Fibroblast of skin of left quadriceps (primary cell): ENCODE results near the gene CPNE5.

Experiments used
- DNase-seq, 2 experiments: peaks; one replicate each; pipeline ENCODE4 v3.0.0-alpha.2; 2013; ENCODE audit warnings: low read depth in 2 of 2

Gene CPNE5

DNA sequence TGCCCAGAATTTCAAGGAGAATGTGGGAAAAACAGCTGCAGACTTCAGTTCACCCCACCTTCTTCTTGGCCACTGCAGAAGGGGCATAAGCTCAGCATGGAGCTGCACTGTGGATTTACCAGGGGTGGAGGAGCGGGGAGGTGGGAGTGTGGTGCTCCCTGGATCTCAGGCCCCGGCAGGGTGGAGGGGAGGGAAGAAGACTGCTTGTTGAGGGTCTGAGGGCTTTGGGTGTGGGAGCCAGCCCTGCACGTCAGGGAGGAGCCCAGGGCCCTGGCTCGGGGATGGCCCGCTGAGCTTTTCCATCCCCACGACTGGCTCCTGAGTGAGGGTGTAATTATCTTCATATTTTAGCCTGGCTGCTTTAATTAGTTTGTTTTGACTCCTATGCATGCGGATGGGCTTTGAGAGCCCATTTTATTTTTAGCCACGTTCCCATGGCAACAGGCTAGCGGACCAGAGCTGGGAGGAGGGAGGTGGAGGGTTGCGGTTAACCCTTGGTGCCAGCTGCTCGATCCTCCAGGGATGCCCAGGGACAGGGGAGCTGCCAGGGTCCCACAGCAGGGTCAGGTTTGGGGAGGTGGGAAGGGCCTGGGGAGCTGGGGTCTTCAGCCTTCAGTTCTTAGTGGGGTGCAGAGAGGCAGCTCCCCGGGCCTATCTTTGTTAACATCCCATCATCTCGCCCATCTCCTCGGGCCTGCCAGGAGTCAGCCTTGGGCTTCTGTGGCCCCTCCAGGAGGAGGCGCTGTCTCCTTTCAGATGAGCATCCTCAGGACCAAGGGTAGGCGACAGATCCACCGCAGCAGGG, 73.4 kb downstream of the CPNE5 start:
- DNase-seq: peak; percentile 58 to 64

DNA sequence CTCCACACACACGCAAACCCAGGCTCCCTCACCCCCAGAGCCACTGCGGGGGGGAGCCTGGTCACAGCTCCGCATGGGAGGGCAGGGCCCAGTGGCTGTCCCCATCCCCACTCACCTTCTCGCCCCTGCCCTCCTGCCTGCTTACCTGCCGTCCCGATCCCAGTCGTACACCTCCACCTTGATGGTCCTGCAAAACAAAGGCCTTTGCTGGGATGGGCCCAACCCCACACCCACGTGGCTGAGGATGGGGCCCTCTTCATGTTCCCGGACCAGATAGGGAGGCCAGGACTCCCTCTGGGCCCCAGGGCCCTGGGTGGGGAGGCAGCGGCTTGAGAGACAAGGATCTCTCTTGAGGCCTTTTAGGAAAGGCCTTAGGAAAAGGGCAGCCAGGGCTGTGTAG, 74.1 kb downstream of the CPNE5 start:
- DNase-seq: no peak

- no peak for DNase-seq
Observed at GRCh38 chr6:36762123-36762522, 77.1 kb downstream of the CPNE5 start.

GRCh38 chr6:36760685-36761435, 78.4 kb downstream of the CPNE5 start:
- DNase-seq: no peak

GRCh38 chr6:36759148-36759759, 80.0 kb downstream of the CPNE5 start:
- peak; percentile 34 to 35 for DNase-seq

GRCh38 chr6:36758516-36759147, 80.6 kb downstream of the CPNE5 start:
- no peak for DNase-seq

GRCh38 chr6:36757943-36758508, 81.2 kb downstream of the CPNE5 start:
- no peak for DNase-seq

DNA sequence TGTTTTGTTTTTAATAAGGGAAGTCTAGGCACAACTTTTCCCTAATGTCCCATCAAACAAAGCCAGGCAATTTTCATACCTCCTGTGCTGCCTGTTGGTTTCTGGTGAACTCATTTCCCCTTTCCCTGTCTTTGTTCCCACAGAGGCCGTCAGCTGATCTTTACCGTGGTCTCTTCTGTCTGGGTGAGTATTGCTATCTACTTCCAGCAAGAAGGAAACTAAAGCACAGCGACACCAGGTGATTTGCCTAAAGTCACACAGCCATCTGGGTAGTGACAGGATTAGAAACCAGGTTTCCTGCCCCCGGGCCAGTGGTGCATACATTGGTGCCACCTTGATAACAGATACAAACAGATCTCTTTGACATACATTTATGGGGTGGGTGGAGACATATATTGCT, 82.0 kb downstream of the CPNE5 start:
- no peak for DNase-seq

- DNase-seq: no peak
Observed at GRCh38 chr6:36756786-36757185, 82.5 kb downstream of the CPNE5 start.

DNA sequence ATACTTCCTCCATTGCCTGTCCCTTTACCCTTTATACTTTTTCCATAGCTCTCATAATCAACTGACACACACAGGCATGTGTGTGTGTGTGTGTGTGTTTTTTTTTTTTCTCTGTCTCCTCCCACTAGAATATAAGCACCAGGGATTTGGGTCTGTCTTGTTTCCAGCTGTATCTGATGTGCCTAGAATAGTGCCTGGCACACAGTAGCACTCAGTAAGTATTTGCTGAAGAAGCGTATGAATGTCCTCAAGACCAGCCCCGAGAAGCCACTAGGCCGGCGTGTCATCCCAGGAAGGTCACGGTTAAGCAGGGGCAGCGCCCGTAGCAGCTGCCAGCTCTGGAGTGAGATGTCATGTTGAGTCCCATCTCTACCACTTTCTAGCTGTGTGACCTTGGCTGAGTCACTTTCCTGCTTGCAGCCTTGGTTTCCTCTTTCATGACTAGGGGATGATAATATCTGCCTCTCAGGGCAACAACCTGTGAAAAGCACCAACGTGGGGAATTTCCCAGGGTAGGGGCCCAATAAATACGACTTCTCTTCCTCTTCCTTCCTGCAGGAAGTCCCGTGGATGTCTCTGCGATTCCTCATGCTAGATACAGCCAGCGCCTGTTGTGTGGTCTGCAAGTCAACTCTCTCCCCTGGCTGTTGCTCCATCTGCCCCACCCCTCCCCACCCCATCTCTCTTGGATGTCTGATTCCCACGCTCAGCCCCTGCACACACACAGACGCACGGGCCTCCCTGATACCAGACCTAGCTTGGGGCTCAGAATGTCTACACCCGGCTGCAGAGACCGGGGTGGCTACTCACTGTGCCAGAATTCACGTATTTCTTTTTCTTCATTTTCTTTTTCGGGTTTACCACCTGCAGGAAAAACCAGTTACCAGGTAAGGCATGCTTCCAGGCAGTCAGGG, 83.6 kb downstream of the CPNE5 start:
- no peak for DNase-seq

DNA sequence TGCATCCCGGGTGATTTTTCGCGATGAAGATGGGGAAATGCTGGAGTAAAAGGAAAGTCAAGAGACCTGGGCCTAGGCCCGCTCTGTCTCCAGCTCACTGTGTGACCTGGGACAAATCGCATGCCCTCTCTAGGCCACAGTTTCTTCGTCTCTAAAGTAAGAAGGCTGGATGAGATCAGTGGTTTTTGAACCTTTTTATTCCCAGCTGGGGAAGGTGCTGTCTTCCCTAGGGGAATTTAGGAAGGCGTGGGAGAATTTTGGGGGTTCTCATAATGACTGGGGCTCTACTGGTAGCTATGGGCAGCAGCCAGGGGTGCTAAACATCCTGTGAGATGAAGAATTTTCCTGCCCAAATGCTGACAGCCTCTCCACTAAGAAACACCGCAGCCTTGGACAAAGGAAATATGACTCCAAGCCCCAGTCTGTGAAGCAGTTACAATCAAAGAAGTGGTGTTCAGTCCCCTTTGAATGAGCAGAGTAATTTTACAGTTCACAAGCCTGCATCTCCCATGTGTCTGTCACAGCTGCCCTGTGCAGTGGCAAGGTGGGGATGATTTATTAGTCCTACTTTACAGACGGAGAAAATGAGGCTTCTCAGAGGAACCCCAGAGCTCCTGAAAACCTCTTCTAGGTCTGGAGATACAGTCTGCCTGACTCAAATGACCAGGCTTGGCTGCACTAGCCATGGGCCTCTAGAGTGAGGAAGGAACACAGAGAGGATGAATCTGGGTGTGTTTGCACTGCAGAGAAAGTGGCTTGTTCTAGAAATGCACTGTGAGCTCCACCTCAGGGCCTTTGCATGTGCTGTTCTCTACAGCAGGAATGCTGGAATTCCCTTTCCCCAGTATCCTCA, 84.4 kb downstream of the CPNE5 start:
- DNase-seq: no peak

DNA sequence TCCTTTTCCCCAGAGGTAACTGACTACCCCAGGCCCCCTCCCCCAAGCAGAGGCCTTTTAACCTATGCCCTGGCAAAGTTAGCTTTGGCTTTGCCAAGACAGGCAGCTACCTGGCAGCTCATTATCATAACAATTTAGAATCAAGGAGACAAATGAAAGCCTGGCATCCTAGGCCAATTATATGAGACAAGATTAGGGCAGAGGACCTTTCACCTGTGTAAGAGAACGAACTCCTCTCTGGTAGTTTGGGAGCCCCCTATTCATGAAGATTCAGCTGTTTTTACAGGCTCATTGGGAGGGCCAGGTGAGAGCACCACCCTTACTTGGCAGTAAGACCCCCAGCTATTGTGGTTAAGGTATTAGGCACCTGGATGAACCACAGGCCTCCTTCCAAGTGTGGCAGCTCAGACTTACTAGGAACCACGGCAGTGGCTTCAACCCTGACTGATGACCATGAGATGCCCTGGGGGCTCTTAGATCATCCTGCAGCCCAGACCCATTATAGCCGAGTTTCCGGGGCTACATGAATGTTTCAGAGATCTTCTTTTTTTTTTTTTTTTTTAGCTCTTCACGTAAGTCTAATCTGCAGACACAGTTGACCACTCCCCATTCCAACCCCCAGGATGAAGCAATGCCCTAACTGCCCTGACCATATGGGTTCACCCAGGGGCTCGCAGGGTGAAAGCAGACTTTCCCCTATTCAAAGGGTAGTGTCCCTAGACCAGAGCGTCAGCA, 85.4 kb downstream of the CPNE5 start:
- no peak for DNase-seq

- no peak for DNase-seq
Observed at GRCh38 chr6:36752886-36753506, 86.2 kb downstream of the CPNE5 start.

DNA sequence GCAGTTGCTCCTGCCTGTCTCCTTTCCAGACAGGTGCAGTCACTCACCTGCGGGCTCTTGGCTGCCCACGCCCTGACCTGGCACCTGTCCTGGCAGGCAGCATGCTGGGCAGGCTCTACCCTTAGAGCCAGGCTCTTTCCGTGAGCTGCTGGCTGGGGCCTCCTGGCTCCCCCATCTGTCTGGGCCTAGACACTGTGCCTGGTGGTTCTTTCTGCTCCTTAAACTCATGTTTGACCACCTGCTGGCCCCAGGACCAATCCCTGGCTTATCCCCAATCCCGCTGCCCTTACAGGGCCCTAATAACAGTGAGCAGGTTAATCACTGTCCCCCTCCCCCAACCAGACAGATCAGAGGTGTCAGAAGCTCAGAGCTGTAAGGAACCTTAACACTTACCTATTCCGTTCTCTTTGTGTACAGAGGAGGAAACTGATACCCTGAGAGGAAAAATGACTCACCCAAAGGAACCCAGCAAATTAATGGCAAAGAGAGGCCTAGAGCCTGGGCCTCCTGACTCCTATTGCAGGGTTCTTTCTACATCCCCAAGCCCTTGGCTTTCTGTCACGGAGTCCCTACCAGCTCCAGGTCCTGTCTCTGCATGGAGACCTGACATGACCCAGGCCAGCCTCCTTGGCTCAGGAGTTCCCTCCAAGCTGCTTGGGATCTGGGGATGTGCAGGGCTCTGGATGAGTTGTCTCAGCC, 86.9 kb downstream of the CPNE5 start:
- DNase-seq: no peak

- DNase-seq: no peak
Observed at GRCh38 chr6:36751833-36752186, 87.4 kb downstream of the CPNE5 start.

DNA sequence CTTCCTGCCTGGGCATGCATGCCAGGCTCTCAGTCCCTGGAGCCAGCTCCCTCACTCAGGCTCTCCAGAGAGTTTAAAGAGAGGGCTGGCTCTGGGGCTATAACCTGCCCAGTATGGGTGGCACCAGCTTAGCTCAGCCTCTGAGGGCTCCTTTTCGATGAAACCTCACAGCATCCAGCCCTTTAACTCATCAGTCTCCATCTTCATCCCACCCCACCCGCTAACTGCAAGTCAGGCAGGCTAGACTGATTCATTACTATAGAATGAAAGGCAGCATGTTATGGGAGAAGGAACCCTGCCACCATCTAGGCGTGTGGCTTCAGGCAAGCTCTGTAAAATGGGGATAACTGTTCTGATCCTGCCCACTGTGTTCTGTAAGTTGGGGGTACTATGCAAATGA, 88.2 kb downstream of the CPNE5 start:
- DNase-seq: no peak

DNA sequence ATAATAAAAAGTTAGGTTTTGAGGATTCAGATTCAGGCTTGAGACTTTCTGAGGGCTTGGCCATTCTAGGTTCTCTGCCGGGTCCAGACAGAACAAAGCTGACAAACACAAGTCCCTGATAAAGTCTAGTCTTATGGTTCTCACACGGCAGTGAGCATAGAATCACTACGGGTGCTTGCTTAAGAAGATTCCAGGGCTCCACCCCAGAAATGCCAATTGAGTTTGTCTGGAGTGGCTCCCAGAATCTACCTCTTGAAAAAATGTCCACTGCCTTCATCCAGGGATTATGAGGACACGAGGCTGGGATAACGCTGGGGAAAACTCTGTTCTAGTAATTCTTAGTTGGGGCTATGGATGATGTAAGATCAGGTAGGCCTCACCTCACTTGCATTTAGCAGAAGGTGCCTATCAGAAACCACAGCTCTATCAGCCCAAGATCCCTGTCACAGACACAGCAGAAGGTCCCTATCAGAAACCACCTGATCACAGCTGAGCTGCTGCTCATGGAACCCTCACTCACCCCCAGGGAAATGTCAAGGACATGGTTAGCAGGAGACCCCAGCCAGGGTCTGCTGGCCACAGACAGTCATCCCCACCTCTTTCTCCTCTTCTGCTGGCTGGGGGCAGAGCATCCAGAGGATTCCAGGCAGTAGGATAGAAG, 89.3 kb downstream of the CPNE5 start:
- no peak for DNase-seq

DNA sequence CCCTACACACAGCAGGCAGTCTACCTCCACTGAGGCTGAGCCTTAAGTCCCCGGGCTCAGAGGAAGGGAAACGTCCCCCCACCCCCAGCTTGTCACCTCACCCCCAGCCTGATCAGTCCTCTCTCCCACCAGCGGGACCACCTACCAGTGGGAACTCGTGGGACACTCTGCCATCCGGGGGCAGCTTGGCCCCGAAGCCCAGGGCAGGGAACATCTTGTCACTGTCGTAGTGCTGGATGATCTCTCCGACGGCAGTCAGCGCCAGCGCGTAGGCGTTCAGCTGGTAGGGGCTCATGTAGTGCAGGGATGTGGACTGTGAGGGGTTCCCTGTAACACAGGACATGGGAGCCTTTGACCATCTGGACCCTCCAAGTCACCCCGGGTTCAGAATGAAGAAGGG, 93.0 kb downstream of the CPNE5 start:
- no peak for DNase-seq
